ENCODE data around the gene C12orf60. TPM values are rescaled to one million over a fixed set of nuclear protein-coding genes. Genes with fewer than 3 reads are reported as not detected.

The C12orf60 gene
- total and polyA plus RNA-seq, 9 donors = 0.50 to 1.9 (median 0.82) TPM

DNA sequence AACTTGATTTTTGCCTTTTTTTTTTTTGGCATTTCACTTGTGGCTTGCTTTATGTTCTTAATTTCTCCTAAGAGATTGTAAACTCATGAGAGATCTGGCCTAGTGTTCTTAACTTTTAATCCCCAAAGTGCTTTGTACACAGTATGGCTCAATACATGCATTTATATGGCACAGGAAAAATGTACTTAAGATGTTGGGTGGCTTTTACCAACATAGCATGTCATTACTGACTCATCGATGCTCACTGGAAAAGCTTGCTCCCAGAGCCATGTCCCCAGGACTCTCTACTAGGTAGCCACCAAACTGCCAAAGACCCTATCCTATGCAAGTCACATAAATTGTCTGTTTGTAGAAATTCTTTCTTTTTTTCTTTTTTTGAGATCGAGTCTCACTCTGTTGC lies 23.6 kb downstream of the C12orf60 start:
- no peak overlapping the region for H3K4me3 ChIP-seq
- TF ChIP-seq, protein P1, sequence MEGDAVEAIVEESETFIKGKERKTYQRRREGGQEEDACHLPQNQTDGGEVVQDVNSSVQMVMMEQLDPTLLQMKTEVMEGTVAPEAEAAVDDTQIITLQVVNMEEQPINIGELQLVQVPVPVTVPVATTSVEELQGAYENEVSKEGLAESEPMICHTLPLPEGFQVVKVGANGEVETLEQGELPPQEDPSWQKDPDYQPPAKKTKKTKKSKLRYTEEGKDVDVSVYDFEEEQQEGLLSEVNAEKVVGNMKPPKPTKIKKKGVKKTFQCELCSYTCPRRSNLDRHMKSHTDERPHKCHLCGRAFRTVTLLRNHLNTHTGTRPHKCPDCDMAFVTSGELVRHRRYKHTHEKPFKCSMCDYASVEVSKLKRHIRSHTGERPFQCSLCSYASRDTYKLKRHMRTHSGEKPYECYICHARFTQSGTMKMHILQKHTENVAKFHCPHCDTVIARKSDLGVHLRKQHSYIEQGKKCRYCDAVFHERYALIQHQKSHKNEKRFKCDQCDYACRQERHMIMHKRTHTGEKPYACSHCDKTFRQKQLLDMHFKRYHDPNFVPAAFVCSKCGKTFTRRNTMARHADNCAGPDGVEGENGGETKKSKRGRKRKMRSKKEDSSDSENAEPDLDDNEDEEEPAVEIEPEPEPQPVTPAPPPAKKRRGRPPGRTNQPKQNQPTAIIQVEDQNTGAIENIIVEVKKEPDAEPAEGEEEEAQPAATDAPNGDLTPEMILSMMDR (IDR thresholded peaks at IDR 0.05) = no peak
- TF ChIP-seq POLR2A (IDR thresholded peaks at IDR 0.05) (no peak), EP300 (IDR thresholded peaks at IDR 0.05) (no peak)
- H3K27ac ChIP-seq = no peak overlapping the region
- H3K9me3 ChIP-seq = no peaks in the 10 kb centered on the region
- no peaks in the 10 kb centered on the region for H3K36me3 ChIP-seq
- H3K27me3 ChIP-seq = no peaks in the 10 kb centered on the region
- H3K4me1 ChIP-seq (ENCODE audit: insufficient read depth) = no peaks in the 10 kb centered on the region
- DNase-seq = no peak
- intact Hi-C loops (cut with DNase I) = loop anchor here in 1 of 4 donors (5.0 kb wide), 1 partner anchor 600 kb away; no protein-coding TSS in a partner anchor
- WGBS, 3 donors = 91 to 95% (median 92%) methylated on average over 2 of the region's 2 CpGs

DNA sequence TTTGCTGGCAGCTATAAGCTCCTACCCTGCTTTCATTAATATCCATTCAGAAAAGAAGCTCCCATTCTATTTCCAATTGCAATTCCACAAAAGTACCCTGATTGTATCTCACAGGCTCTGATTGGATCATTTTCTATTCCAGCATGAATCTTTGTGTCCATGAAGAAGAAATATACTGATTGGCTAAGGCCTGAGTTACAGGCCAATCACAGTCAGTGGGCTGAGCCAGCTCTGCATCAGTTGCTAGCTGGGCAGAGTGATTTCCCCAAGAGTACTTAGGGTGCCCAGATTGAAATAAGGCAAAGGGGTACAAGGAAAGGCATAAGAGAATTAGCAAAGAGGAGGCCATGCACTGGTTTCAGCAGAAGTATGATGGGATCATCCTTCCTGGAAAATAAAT lies 25.4 kb downstream of the C12orf60 start:
- Histone ChIP-seq H3K4me3 (no peak overlapping the region), H3K36me3 (no peaks in the 10 kb centered on the region)

DNA sequence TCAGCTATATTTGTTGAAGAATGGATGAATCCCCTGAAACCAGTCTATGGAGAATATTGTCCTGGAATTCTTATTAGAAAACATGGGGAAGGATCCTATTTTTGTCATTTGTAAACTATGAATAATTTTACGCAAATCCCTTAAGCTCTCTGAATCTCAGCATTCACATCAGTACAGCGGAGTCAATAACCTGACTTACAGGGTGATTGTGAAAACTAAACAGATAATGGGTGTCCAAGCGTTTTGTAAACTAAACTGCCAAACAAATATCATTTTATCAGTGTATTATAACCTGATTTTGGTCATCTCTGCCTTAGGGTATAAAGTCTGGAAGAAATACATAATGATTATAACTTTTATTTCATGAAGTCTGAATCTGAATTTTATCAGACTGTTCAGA lies 29.9 kb downstream of the C12orf60 start:
- intact Hi-C loops (cut with DNase I) = no loop called here
- no peaks in the 10 kb centered on the region for H3K4me1 ChIP-seq (ENCODE audit: insufficient read depth)
- WGBS, 3 donors = 66 to 86% (median 79%) methylated on average over 3 of the region's 3 CpGs

More for the DNA sequence above, 25.4 kb downstream of the C12orf60 start:
- intact Hi-C loops (cut with DNase I) = loop anchor here in 1 of 4 donors (5.0 kb wide), 1 partner anchor 602 kb away; no protein-coding TSS in a partner anchor
- Histone ChIP-seq H3K4me1 (ENCODE audit: insufficient read depth) (no peaks in the 10 kb centered on the region), H3K27ac (no peak overlapping the region), H3K9me3 (no peaks in the 10 kb centered on the region), H3K27me3 (no peaks in the 10 kb centered on the region)
- TF ChIP-seq, protein P1 (IDR thresholded peaks at IDR 0.05) = no peak
- TF ChIP-seq POLR2A (IDR thresholded peaks at IDR 0.05) = no peak
- no peak for TF ChIP-seq EP300 (IDR thresholded peaks at IDR 0.05)
- no peak for DNase-seq

DNA sequence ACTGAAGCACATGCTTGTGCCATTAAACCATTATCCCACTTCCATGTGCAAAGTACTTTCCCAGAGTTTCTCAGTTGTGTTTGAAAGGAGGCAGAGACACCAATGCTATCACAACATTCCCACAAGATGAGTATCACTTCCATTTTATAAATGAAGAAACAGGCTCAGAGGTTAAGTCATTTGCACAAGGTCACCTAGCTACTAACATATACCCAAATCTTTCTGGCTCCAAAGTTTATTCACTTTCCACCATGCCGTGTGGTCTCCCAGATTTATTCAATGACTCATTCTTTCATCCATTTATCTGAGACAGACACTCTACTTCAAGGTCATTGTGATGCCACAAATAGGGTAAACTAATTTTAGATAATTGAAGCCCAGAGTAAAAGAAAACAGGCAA lies 30.5 kb downstream of the C12orf60 start:
- Histone ChIP-seq H3K27ac (no peak overlapping the region), H3K36me3 (no peaks in the 10 kb centered on the region), H3K9me3 (no peaks in the 10 kb centered on the region), H3K4me3 (no peak overlapping the region), H3K27me3 (no peaks in the 10 kb centered on the region), H3K4me1 (ENCODE audit: insufficient read depth) (no peaks in the 10 kb centered on the region)
- intact Hi-C loops (cut with DNase I) = no loop called here
- TF ChIP-seq EP300 (IDR thresholded peaks at IDR 0.05) (no peak), POLR2A (IDR thresholded peaks at IDR 0.05) (no peak)
- TF ChIP-seq, protein P1 (IDR thresholded peaks at IDR 0.05) = no peak
- 5 to 7% (median 7%) methylated on average over 1 of the region's 1 CpG for WGBS, 3 donors
- no peak for DNase-seq

More for the DNA sequence above, 29.9 kb downstream of the C12orf60 start:
- Histone ChIP-seq H3K27ac (no peak overlapping the region), H3K27me3 (no peaks in the 10 kb centered on the region), H3K9me3 (no peaks in the 10 kb centered on the region), H3K36me3 (no peaks in the 10 kb centered on the region), H3K4me3 (no peak overlapping the region)
- DNase-seq = no peak
- TF ChIP-seq, protein P1 (IDR thresholded peaks at IDR 0.05) = no peak
- TF ChIP-seq EP300 (IDR thresholded peaks at IDR 0.05) (no peak), POLR2A (IDR thresholded peaks at IDR 0.05) (no peak)
